ENCODE results near the gene GPR26.

Gene GPR26

DNA sequence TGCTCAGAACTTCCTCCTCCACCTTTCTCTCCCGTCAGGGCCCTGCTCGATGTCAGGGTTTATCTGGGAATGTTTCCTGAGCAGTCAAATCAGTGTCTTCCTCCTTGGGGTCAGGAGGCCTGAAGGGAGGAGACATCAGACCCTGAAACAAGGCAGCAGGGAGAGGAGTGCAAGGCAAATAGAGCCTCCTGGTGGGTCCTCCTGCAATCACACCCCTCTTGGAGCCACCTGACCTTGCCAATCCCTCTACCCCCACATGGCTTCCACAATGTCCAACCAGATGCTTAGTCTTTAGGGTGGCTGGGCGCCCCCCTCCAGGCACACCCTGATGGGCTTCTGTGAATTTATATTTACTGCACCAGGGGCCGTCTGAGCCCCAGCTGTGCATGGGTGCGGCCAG, 12.2 kb downstream of the GPR26 start:
- no peaks in the 10 kb centered on the region for H3K27me3 ChIP-seq (replicated peaks)
- no peaks in the 10 kb centered on the region for H3K36me3 ChIP-seq (replicated peaks)
- DNase-seq: no peak
- in situ Hi-C loops (cut with HindIII; ENCODE audit: low pct_ligation_motif_present, low sequenced_read_pairs): no loop called here
- no peak overlapping the region for H3K27ac ChIP-seq
- H3K4me3 ChIP-seq (ENCODE audit: low read depth, low read length): no peak overlapping the region
- TF ChIP-seq, protein P1, sequence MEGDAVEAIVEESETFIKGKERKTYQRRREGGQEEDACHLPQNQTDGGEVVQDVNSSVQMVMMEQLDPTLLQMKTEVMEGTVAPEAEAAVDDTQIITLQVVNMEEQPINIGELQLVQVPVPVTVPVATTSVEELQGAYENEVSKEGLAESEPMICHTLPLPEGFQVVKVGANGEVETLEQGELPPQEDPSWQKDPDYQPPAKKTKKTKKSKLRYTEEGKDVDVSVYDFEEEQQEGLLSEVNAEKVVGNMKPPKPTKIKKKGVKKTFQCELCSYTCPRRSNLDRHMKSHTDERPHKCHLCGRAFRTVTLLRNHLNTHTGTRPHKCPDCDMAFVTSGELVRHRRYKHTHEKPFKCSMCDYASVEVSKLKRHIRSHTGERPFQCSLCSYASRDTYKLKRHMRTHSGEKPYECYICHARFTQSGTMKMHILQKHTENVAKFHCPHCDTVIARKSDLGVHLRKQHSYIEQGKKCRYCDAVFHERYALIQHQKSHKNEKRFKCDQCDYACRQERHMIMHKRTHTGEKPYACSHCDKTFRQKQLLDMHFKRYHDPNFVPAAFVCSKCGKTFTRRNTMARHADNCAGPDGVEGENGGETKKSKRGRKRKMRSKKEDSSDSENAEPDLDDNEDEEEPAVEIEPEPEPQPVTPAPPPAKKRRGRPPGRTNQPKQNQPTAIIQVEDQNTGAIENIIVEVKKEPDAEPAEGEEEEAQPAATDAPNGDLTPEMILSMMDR (IDR thresholded peaks at IDR 0.05; ENCODE audit: low read depth, low read length, missing control alignments): no peak

DNA sequence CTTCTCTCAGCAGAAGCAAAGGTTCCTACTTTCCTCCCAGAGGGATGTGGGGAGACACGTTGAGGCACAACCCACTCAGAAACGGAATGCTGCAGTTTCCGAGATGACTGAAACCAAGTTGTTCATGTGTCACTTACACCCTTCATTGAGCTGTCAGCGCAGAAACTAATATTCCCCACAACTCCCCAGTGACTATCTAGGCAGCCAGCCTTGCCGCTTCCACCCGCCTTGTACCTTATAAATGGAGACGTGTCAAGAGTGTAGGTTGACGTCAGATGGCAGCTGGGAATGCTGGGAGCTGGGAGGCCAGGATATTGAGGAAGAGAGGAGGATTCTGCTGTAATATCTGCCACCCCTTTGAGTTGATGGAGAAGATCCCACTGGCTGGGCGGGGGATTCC, 15.1 kb downstream of the GPR26 start:
- DNase-seq: no peak
- TF ChIP-seq, protein P1 (IDR thresholded peaks at IDR 0.05; ENCODE audit: low read depth, low read length, missing control alignments): no peak
- Histone ChIP-seq H3K4me3 (ENCODE audit: low read depth, low read length) (no peak overlapping the region), H3K27me3 (replicated peaks) (no peaks in the 10 kb centered on the region), H3K36me3 (replicated peaks) (no peaks in the 10 kb centered on the region), H3K27ac (no peak overlapping the region)
- in situ Hi-C loops (cut with HindIII; ENCODE audit: low pct_ligation_motif_present, low sequenced_read_pairs): no loop called here

DNA sequence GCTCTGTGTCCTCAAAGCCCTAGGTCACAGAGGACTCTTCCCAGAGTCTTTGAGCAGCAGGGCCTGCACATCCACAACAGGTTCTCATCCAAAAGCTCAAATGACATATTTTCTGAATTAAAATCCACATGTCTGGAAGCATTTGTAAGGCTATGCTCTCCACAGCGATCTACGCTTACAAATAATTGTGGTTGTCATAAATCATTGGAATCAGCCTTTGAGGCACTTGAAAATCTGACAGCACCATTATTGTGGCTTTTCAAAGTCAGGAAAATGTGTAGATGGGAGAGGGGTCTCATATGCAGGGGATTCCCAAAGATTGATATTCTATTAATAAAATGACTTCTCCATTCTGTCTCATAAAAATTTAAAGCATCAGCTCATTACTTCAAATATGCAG, 16.3 kb downstream of the GPR26 start:
- TF ChIP-seq, protein P1 (IDR thresholded peaks at IDR 0.05; ENCODE audit: low read depth, low read length, missing control alignments): no peak
- DNase-seq: no peak
- no peak overlapping the region for H3K4me3 ChIP-seq (ENCODE audit: low read depth, low read length)
- H3K27ac ChIP-seq: no peak overlapping the region
- in situ Hi-C loops (cut with HindIII; ENCODE audit: low pct_ligation_motif_present, low sequenced_read_pairs): no loop called here
- no peaks in the 10 kb centered on the region for H3K36me3 ChIP-seq (replicated peaks)
- no peaks in the 10 kb centered on the region for H3K27me3 ChIP-seq (replicated peaks)

DNA sequence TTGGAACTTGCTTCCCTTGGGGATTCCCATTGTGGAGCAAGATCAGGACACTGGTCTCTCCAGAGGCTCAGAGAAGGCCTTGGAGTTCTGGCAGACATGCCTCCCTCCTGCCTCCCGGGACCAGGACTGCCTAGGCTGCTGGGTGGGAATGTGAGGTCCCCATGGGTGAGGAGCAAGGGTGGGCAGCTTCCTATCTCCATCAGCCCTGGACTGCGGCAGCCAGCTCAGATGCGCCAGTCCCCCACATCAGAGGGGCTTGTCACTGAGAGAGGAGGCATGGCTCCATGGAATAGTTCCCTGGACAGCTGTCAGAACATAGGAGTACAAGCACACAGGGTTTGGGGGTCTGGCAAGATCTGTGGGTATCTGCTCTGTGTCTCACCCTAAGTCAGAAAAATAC, 17.3 kb downstream of the GPR26 start:
- H3K4me3 ChIP-seq (ENCODE audit: low read depth, low read length): no peak overlapping the region
- TF ChIP-seq, protein P1 (IDR thresholded peaks at IDR 0.05; ENCODE audit: low read depth, low read length, missing control alignments): no peak
- in situ Hi-C loops (cut with HindIII; ENCODE audit: low pct_ligation_motif_present, low sequenced_read_pairs): no loop called here

DNA sequence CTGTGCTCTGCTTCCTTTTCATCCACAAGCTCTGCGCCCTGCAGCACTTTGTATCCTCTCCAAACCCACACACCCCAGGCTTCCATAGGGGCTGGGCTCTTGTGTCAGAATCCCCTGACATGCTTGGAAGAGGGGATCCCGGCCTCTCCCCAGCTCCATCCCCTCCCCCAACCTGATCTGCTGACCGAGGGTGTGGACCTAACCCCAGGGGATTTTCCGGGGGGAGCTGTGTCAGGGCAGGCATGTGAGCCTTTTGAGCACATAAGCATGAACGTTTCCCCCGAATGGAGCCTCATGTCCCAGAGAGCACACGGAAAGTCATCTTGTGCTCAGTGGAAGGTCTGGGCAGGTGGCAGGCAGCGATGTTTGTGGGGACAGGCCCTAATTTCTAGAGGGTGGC, 17.7 kb downstream of the GPR26 start:
- no peak overlapping the region for H3K4me3 ChIP-seq (ENCODE audit: low read depth, low read length)
- no peak overlapping the region for H3K27ac ChIP-seq
- DNase-seq: no peak
- H3K36me3 ChIP-seq (replicated peaks): no peaks in the 10 kb centered on the region
- no peaks in the 10 kb centered on the region for H3K27me3 ChIP-seq (replicated peaks)
- TF ChIP-seq, protein P1 (IDR thresholded peaks at IDR 0.05; ENCODE audit: low read depth, low read length, missing control alignments): no peak
- in situ Hi-C loops (cut with HindIII; ENCODE audit: low pct_ligation_motif_present, low sequenced_read_pairs): no loop called here

More for the DNA sequence above, 17.3 kb downstream of the GPR26 start:
- Histone ChIP-seq H3K27me3 (replicated peaks) (no peaks in the 10 kb centered on the region), H3K36me3 (replicated peaks) (no peaks in the 10 kb centered on the region), H3K27ac (no peak overlapping the region)
- no peak for DNase-seq

DNA sequence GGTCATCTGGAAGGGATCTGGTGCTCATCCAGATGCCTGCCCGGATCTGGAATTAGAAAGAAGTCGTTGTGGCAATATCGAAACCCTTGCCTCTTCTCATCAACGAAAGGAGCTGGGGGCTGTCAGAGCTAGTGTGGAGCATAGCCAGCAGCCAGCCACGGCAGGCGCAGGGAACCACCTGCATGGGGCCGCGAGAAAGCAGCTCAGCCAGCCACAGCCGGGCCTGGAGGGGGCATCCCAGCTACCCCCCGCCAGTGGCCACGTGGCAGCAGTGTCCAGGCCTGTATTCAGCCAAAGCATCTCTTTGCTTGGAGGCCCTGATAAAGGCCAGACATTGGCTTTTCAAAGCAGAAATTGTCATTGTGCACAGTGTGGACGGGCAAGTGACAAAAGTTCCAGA, 19.1 kb downstream of the GPR26 start:
- no peak for DNase-seq
- Histone ChIP-seq H3K27me3 (replicated peaks) (no peaks in the 10 kb centered on the region), H3K4me3 (ENCODE audit: low read depth, low read length) (no peak overlapping the region), H3K36me3 (replicated peaks) (no peaks in the 10 kb centered on the region), H3K27ac (no peak overlapping the region)
- in situ Hi-C loops (cut with HindIII; ENCODE audit: low pct_ligation_motif_present, low sequenced_read_pairs): no loop called here
- TF ChIP-seq, protein P1 (IDR thresholded peaks at IDR 0.05; ENCODE audit: low read depth, low read length, missing control alignments): no peak

All from brain microvascular endothelial cell (primary cell).